Activated CD8-positive, alpha-beta memory T cell treated with anti-CD3 and anti-CD28 coated beads, Interleukin-2, amount 50 U/mL, for 48 hours (primary cell): Measurements from ENCODE around the gene PCDHGA6.
"Not testable (repeated sequence)": the region's sequence is repeated elsewhere in the genome, so short reads cannot be mapped to it uniquely, and the experiment has no call there.

Experiments used
- DNase-seq: peaks from one replicate; pipeline ENCODE4 v3.0.0-alpha.2; 2020

Gene PCDHGA6

DNA sequence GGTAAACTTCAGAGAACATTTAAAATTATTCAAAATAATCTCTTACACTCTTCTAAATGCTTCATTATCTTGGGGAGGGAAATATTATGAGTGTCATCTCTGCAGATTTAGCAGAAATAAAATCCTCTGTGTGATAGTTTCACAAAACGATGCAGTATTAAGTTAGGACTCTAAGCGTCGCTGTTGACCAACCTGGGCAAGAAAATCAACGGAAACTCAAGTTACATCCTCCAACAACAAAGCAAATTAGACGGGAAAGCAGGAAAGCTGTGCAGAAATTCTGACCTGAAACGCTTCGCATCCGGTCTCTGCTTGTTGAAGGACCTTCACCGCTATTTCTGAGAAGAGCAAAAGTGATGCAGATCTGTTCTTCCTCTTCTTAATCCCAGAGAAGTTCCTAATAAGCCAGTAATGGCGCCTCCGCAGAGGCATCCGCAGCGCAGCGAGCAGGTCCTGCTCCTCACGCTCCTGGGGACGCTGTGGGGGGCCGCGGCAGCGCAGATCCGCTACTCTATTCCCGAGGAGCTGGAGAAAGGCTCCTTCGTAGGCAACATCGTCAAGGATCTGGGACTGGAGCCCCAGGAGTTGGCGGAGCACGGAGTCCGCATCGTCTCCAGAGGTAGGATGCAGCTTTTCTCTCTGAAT lies at the start of gene PCDHGA6:
TSS of gene PCDHGA6 (plus strand) at position 219 of the 645 bp plus-strand sequence. CDS start at position 412, 193 bp downstream.
- DNase-seq, result no peak

GRCh38 chr5:141326088-141326854 lies 47.4 kb upstream of the PCDHGA6 start:
- DNase-seq, result peak; percentile 68

DNA sequence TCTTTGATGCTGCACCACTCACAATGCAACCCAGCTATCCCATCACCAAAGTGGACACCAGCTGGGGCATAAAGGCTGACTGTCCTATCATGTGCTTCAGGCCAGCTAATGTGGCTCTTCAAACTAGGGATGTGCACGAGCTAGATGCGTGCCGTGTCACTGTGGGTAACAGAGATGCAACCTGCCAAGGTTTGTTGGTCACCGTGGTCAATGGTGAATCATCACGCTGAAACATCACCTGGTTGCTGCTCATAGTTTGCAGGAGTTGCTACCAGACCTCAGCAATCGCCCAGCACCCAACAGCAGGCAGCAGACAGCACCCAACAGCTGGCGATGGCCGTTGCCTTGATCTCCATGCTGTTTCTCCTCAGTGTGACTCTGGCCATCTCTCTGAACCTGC lies 45.5 kb upstream of the PCDHGA6 start:
- DNase-seq, result no peak

- no peak for DNase-seq
These were observed 43.2 kb upstream of the PCDHGA6 start, which contains the start of gene PCDHGA1 for GRCh38 chr5:141330299-141331080. Gene PCDHGA1 (plus strand): TSS chr5:141330514.

DNA sequence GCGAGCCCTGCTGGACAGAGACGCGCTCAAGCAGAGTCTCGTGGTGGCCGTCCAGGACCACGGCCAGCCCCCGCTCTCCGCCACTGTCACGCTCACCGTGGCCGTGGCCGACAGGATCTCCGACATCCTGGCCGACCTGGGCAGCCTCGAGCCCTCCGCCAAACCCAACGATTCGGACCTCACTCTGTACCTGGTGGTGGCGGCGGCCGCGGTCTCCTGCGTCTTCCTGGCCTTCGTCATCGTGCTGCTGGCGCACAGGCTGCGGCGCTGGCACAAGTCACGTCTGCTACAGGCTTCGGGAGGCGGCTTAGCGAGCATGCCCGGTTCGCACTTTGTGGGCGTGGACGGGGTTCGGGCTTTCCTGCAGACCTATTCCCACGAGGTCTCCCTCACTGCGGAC lies 41.1 kb upstream of the PCDHGA6 start:
- DNase-seq, result not testable (repeated sequence)

DNA sequence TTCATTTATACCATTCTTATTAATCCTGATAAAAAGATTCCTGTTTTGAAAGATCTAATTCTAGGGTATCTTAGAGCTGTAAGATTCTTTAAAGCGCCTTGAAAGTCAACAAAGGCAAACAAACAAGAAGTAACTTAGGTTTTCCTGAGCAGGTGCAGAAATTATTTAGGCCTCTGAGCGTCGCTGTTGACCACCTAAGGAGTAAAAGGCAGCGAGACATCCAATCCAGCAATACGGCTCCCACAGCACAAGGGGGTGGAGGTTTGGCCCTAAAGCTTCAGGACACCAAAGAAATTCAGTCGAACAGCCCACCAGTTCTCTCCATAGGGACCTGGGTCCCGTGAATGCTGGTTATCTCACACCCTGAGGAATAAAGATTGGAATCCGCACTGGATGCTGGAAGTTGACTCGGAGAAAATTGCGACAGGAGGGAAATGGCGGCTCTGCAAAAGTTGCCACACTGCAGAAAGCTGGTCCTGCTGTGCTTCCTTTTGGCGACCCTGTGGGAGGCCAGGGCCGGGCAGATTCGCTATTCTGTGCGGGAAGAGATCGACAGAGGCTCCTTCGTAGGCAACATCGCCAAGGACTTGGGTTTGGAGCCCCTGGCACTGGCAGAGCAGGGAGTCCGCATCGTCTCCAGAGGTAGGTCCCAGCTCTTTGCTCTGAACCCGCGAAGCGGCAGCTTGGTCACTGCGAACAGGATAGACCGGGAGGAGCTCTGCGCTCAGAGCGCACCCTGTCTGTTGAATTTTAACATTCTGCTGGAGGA lies 35.0 kb upstream of the PCDHGA6 start, which contains the start of gene PCDHGA2:
TSS of gene PCDHGA2 (plus strand) at position 223 of the 769 bp plus-strand sequence.
- no peak for DNase-seq

- DNase-seq, result not testable (repeated sequence)
These were observed 32.8 kb upstream of the PCDHGA6 start for GRCh38 chr5:141340781-141341354.

DNA sequence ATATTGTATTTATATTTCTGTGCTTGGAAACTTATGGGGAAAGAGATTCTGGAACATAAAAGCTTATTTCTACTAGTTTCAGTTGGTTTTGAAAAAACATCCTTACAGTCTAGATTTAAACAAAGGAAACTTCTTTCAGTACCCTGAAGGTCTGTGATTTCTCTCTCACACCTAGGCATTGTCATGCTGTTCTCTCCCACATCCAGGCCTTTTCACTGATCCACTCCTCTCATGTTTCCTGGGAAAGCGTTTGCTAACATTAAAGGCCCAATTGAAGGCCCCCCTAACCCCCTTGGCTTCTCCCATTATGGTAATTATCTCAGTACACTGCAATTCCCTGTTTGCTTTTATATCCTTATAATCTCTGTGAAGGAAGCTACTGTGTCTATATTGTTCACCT lies 30.9 kb upstream of the PCDHGA6 start:
- no peak for DNase-seq

GRCh38 chr5:141343242-141343952 lies 30.3 kb upstream of the PCDHGA6 start, which contains the start of gene PCDHGA3:
Gene PCDHGA3 (plus strand): TSS chr5:141343829. CDS start chr5:141344034, 205 bp downstream.
- no peak for DNase-seq

DNA sequence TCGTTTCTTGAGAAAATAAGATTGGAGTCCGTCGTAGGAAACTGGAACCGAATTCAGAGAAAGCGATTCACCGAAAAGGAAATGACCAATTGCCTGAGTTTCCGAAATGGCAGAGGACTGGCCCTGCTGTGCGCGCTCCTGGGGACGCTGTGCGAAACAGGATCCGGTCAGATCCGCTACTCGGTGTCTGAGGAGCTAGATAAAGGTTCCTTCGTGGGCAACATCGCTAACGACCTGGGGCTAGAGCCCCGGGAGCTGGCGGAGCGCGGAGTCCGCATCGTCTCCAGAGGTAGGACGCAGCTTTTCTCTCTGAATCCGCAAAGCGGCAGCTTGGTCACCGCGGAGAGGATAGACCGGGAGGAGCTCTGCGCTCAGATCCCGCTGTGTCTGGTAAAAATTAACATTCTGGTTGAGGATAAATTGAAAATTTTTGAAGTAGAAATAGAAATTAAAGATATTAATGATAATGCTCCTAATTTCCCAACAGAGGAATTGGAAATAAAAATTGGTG lies 29.7 kb upstream of the PCDHGA6 start:
- DNase-seq, result no peak

GRCh38 chr5:141345327-141345726 lies 28.4 kb upstream of the PCDHGA6 start:
- DNase-seq, result no peak

- DNase-seq, result not testable (repeated sequence)
These were observed 27.7 kb upstream of the PCDHGA6 start for GRCh38 chr5:141346017-141346416.

DNA sequence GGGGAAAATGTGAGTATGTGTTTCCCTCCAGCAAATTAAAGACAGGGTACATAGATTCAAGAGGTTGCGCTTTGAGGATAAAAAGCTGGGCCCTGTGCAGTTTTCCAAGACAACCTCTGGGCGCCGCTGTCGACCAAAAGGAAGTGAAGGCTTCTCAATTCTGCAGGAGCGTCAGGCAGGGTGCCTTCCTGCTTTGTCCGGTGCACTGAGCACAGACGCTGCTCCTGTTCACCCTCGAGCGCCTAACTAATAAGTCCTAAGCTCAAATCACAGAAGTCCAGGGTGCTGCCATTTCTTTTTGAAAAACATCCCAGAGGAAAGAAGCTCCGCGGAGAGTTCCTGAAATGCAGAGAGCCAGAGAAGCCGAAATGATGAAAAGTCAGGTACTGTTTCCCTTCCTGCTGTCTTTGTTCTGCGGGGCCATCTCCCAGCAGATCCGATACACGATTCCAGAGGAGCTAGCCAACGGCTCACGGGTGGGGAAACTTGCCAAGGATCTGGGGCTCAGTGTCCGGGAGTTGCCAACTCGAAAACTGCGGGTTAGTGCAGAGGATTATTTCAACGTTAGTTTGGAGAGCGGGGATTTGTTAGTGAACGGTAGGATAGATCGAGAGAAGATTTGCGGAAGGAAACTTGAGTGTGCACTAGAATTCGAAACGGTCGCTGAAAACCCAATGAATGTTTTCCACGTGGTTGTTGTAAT lies 23.6 kb upstream of the PCDHGA6 start, which contains the start of gene PCDHGB1:
TSS of gene PCDHGB1 (plus strand) at position 183 of the 703 bp plus-strand sequence. CDS start at position 345, 162 bp downstream.
- DNase-seq, result no peak

DNA sequence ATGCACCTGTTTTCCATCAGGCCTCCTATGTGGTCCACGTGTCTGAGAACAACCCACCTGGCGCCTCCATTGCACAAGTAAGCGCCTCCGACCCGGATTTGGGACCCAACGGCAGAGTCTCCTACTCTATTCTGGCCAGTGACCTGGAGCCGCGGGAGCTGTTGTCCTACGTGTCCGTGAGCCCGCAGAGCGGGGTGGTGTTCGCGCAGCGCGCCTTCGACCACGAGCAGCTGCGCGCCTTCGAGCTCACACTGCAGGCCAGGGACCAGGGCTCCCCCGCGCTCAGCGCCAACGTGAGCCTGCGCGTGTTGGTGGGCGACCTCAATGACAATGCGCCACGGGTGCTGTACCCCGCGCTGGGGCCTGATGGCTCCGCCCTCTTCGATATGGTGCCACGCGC lies 22.1 kb upstream of the PCDHGA6 start:
- DNase-seq, result no peak

- DNase-seq, result no peak
These were observed 18.7 kb upstream of the PCDHGA6 start, which contains the start of gene PCDHGA4 for GRCh38 chr5:141354900-141355469. Gene PCDHGA4 (plus strand): TSS chr5:141355021. CDS start chr5:141355108, 87 bp downstream.

DNA sequence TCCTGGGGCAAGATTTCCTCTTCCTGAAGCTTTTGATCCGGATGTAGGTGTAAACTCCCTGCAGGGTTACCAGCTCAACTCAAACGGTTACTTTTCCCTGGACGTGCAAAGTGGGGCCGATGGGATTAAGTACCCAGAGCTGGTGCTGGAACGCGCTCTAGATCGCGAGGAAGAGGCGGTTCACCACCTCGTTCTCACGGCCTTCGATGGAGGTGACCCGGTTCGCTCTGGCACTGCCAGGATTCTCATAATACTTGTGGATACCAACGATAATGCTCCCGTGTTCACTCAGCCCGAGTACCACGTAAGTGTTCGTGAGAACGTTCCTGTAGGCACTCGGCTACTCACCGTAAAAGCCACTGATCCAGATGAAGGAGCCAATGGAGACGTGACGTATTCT lies 18.1 kb upstream of the PCDHGA6 start:
- no peak for DNase-seq

DNA sequence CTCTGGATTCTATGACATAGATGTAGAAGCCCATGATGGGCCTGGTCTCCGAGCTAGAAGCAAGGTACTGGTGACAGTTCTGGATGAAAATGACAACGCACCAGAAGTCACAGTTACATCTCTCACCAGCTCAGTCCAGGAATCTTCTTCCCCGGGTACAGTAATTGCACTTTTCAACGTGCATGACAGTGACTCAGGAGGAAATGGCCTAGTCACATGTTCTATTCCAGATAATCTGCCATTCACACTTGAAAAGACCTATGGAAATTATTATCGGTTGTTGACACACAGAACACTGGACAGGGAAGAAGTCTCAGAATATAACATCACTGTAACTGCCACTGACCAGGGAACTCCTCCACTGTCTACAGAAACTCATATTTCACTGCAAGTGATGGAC lies 17.6 kb upstream of the PCDHGA6 start:
- DNase-seq, result no peak

DNA sequence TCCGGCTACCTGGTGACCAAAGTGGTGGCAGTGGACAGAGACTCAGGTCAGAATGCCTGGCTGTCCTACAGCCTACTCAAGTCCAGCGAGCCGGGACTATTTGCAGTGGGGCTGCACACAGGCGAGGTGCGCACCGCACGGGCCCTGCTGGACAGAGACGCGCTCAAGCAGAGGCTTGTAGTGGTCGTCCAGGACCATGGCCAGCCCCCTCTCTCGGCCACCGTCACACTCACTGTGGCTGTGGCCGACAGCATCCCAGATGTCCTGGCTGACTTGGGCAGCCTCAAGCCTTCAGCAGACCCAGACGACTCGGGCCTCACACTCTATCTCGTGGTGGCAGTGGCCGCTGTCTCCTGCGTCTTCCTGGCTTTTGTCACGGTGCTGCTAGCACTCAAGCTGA lies 16.7 kb upstream of the PCDHGA6 start:
- no peak for DNase-seq

DNA sequence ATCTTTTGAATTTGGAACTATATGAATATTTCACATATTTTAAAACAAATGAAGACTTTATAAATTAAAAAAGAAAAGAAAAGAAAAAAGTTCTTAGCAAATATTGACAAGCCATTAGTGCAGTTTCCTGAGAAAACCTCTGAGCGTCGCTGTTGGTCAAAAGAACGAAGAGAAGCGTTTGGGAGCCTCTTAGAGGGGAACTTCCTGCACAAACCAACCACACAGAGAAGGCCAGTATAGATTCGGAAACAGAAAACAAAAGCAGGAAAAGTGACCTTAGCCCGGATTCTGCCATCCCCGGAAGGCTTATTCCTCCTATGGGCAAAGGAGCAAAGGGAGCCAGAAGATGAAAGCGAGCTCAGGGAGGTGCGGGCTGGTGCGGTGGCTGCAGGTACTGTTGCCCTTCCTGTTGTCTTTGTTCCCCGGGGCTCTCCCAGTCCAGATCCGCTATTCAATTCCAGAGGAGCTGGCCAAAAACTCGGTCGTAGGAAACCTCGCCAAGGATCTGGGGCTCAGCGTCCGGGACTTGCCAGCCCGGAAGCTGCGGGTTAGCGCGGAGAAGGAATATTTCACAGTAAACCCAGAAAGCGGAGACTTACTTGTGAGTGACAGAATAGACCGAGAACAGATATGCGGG lies 13.8 kb upstream of the PCDHGA6 start, which contains the start of gene PCDHGB2:
TSS of gene PCDHGB2 (plus strand) at position 205 of the 637 bp plus-strand sequence. CDS start at position 347, 142 bp downstream.
- no peak for DNase-seq
